ENCODE measurements around the gene C3AR1.
"Not testable (repeated sequence)": the region's sequence is repeated elsewhere in the genome, so short reads cannot be mapped to it uniquely, and the experiment has no call there.

Gene C3AR1
- 6.4 to 12.2 (median 10.3) reads per million in 3 donors for total RNA-seq

GRCh38 chr12:8065991-8066594 lies at the start of gene C3AR1:
TSS of gene C3AR1 (minus strand) at chr12:8066359. CDS start at chr12:8060185, 6,174 bp downstream.
- Histone ChIP-seq H3K36me3 (ENCODE audit: control insufficient read depth, insufficient read depth, low read length) (no peaks in the 10 kb centered on the region), H3K9me3 (ENCODE audit: control insufficient read depth, low read length) (no peaks in the 10 kb centered on the region), H3K4me3 (ENCODE audit: insufficient read depth, low read depth, low read length, poor library complexity, severe bottlenecking) (no peak within 1 kb of the TSS), H3K4me1 (ENCODE audit: control insufficient read depth, insufficient read depth, low read length, poor library complexity, severe bottlenecking) (peaks cover 19% of the 10 kb centered on the region), H3K27ac (ENCODE audit: insufficient read depth, low read length, poor library complexity, severe bottlenecking) (peak within 1 kb of the TSS; percentile 61), H3K27me3 (replicated peaks; ENCODE audit: control insufficient read depth, insufficient read depth, low read length, poor library complexity, severe bottlenecking) (no peaks in the 10 kb centered on the region)
- DNase-seq: peak; percentile 42 to 59 (median 44)

- not testable (repeated sequence) for H3K27ac ChIP-seq (ENCODE audit: insufficient read depth, low read length, poor library complexity, severe bottlenecking); H3K27me3 ChIP-seq (replicated peaks; ENCODE audit: control insufficient read depth, insufficient read depth, low read length, poor library complexity, severe bottlenecking); H3K9me3 ChIP-seq (ENCODE audit: control insufficient read depth, low read length); H3K36me3 ChIP-seq (ENCODE audit: control insufficient read depth, insufficient read depth, low read length); H3K4me3 ChIP-seq (ENCODE audit: insufficient read depth, low read depth, low read length, poor library complexity, severe bottlenecking); DNase-seq; H3K4me1 ChIP-seq (ENCODE audit: control insufficient read depth, insufficient read depth, low read length, poor library complexity, severe bottlenecking)
These were observed 47.0 kb upstream of the C3AR1 start for GRCh38 chr12:8113117-8113516.

GRCh38 chr12:8108808-8109398 lies 42.7 kb upstream of the C3AR1 start:
- DNase-seq: peak; percentile 43 to 67 (median 45)
- Histone ChIP-seq H3K4me3 (ENCODE audit: insufficient read depth, low read depth, low read length, poor library complexity, severe bottlenecking) (no peak overlapping the region), H3K36me3 (ENCODE audit: control insufficient read depth, insufficient read depth, low read length) (no peaks in the 10 kb centered on the region), H3K4me1 (ENCODE audit: control insufficient read depth, insufficient read depth, low read length, poor library complexity, severe bottlenecking) (no peaks in the 10 kb centered on the region), H3K27ac (ENCODE audit: insufficient read depth, low read length, poor library complexity, severe bottlenecking) (no peak overlapping the region), H3K9me3 (ENCODE audit: control insufficient read depth, low read length) (no peaks in the 10 kb centered on the region), H3K27me3 (replicated peaks; ENCODE audit: control insufficient read depth, insufficient read depth, low read length, poor library complexity, severe bottlenecking) (no peaks in the 10 kb centered on the region)

GRCh38 chr12:8099235-8099634 lies 33.1 kb upstream of the C3AR1 start:
- Histone ChIP-seq H3K36me3 (ENCODE audit: control insufficient read depth, insufficient read depth, low read length) (peaks cover 37% of the 10 kb centered on the region), H3K4me3 (ENCODE audit: insufficient read depth, low read depth, low read length, poor library complexity, severe bottlenecking) (no peak overlapping the region), H3K9me3 (ENCODE audit: control insufficient read depth, low read length) (no peaks in the 10 kb centered on the region), H3K27ac (ENCODE audit: insufficient read depth, low read length, poor library complexity, severe bottlenecking) (no peak overlapping the region), H3K4me1 (ENCODE audit: control insufficient read depth, insufficient read depth, low read length, poor library complexity, severe bottlenecking) (no peaks in the 10 kb centered on the region), H3K27me3 (replicated peaks; ENCODE audit: control insufficient read depth, insufficient read depth, low read length, poor library complexity, severe bottlenecking) (no peaks in the 10 kb centered on the region)
- no peak for DNase-seq

GRCh38 chr12:8096281-8096915 lies 30.2 kb upstream of the C3AR1 start:
- Histone ChIP-seq H3K27me3 (replicated peaks; ENCODE audit: control insufficient read depth, insufficient read depth, low read length, poor library complexity, severe bottlenecking) (no peaks in the 10 kb centered on the region), H3K4me3 (ENCODE audit: insufficient read depth, low read depth, low read length, poor library complexity, severe bottlenecking) (no peak overlapping the region), H3K27ac (ENCODE audit: insufficient read depth, low read length, poor library complexity, severe bottlenecking) (no peak overlapping the region), H3K9me3 (ENCODE audit: control insufficient read depth, low read length) (no peaks in the 10 kb centered on the region), H3K36me3 (ENCODE audit: control insufficient read depth, insufficient read depth, low read length) (peaks cover 64% of the 10 kb centered on the region), H3K4me1 (ENCODE audit: control insufficient read depth, insufficient read depth, low read length, poor library complexity, severe bottlenecking) (no peaks in the 10 kb centered on the region)
- no peak for DNase-seq

- Histone ChIP-seq H3K36me3 (ENCODE audit: control insufficient read depth, insufficient read depth, low read length) (peaks cover 81% of the 10 kb centered on the region), H3K27ac (ENCODE audit: insufficient read depth, low read length, poor library complexity, severe bottlenecking) (no peak overlapping the region), H3K27me3 (replicated peaks; ENCODE audit: control insufficient read depth, insufficient read depth, low read length, poor library complexity, severe bottlenecking) (no peaks in the 10 kb centered on the region), H3K4me1 (ENCODE audit: control insufficient read depth, insufficient read depth, low read length, poor library complexity, severe bottlenecking) (peaks cover 10% of the 10 kb centered on the region), H3K4me3 (ENCODE audit: insufficient read depth, low read depth, low read length, poor library complexity, severe bottlenecking) (no peak overlapping the region), H3K9me3 (ENCODE audit: control insufficient read depth, low read length) (no peaks in the 10 kb centered on the region)
- DNase-seq: no peak
These were observed 27.1 kb upstream of the C3AR1 start for GRCh38 chr12:8093291-8093690.

GRCh38 chr12:8089716-8090115 lies 23.6 kb upstream of the C3AR1 start:
- Histone ChIP-seq H3K36me3 (ENCODE audit: control insufficient read depth, insufficient read depth, low read length) (peaks cover 49% of the 10 kb centered on the region), H3K4me1 (ENCODE audit: control insufficient read depth, insufficient read depth, low read length, poor library complexity, severe bottlenecking) (peaks cover 14% of the 10 kb centered on the region), H3K9me3 (ENCODE audit: control insufficient read depth, low read length) (no peaks in the 10 kb centered on the region), H3K27me3 (replicated peaks; ENCODE audit: control insufficient read depth, insufficient read depth, low read length, poor library complexity, severe bottlenecking) (no peaks in the 10 kb centered on the region), H3K4me3 (ENCODE audit: insufficient read depth, low read depth, low read length, poor library complexity, severe bottlenecking) (no peak overlapping the region), H3K27ac (ENCODE audit: insufficient read depth, low read length, poor library complexity, severe bottlenecking) (no peak overlapping the region)
- no peak for DNase-seq

GRCh38 chr12:8089277-8089676 lies 23.1 kb upstream of the C3AR1 start:
- H3K36me3 ChIP-seq (ENCODE audit: control insufficient read depth, insufficient read depth, low read length): peaks cover 44% of the 10 kb centered on the region
- peaks cover 17% of the 10 kb centered on the region for H3K4me1 ChIP-seq (ENCODE audit: control insufficient read depth, insufficient read depth, low read length, poor library complexity, severe bottlenecking)
- H3K9me3 ChIP-seq (ENCODE audit: control insufficient read depth, low read length); H3K4me3 ChIP-seq (ENCODE audit: insufficient read depth, low read depth, low read length, poor library complexity, severe bottlenecking); DNase-seq; H3K27me3 ChIP-seq (replicated peaks; ENCODE audit: control insufficient read depth, insufficient read depth, low read length, poor library complexity, severe bottlenecking): not testable (repeated sequence)
- peak overlapping the region; percentile 51 for H3K27ac ChIP-seq (ENCODE audit: insufficient read depth, low read length, poor library complexity, severe bottlenecking)

- Histone ChIP-seq H3K4me3 (ENCODE audit: insufficient read depth, low read depth, low read length, poor library complexity, severe bottlenecking) (no peak overlapping the region), H3K9me3 (ENCODE audit: control insufficient read depth, low read length) (no peaks in the 10 kb centered on the region), H3K27me3 (replicated peaks; ENCODE audit: control insufficient read depth, insufficient read depth, low read length, poor library complexity, severe bottlenecking) (no peaks in the 10 kb centered on the region), H3K27ac (ENCODE audit: insufficient read depth, low read length, poor library complexity, severe bottlenecking) (peak overlapping the region; percentile 51), H3K36me3 (ENCODE audit: control insufficient read depth, insufficient read depth, low read length) (peaks cover 39% of the 10 kb centered on the region), H3K4me1 (ENCODE audit: control insufficient read depth, insufficient read depth, low read length, poor library complexity, severe bottlenecking) (peaks cover 23% of the 10 kb centered on the region)
- peak; percentile 31 to 37 (median 33) for DNase-seq
These were observed 22.4 kb upstream of the C3AR1 start for GRCh38 chr12:8088574-8088973.

GRCh38 chr12:8087666-8088065 lies 21.5 kb upstream of the C3AR1 start:
- Histone ChIP-seq H3K36me3 (ENCODE audit: control insufficient read depth, insufficient read depth, low read length) (peaks cover 30% of the 10 kb centered on the region), H3K9me3 (ENCODE audit: control insufficient read depth, low read length) (no peaks in the 10 kb centered on the region), H3K27me3 (replicated peaks; ENCODE audit: control insufficient read depth, insufficient read depth, low read length, poor library complexity, severe bottlenecking) (no peaks in the 10 kb centered on the region), H3K4me1 (ENCODE audit: control insufficient read depth, insufficient read depth, low read length, poor library complexity, severe bottlenecking) (peaks cover 32% of the 10 kb centered on the region), H3K4me3 (ENCODE audit: insufficient read depth, low read depth, low read length, poor library complexity, severe bottlenecking) (peak overlapping the region; percentile 15), H3K27ac (ENCODE audit: insufficient read depth, low read length, poor library complexity, severe bottlenecking) (peak overlapping the region; percentile 51)
- no peak for DNase-seq

Measured in effector memory CD4-positive, alpha-beta T cell (primary cell).